Lower lobe of right lung (tissue), 2 donors: ENCODE data around the gene CWC22. TPM values are rescaled to one million over a fixed set of nuclear protein-coding genes. Genes with fewer than 3 reads are reported as not detected.
"Not testable (repeated sequence)": the region's sequence is repeated elsewhere in the genome, so short reads cannot be mapped to it uniquely, and the experiment has no call there.

Source experiments
- ATAC-seq, 2 donors: fragments of 200-7000 bp; cut with Tn5 transposase; one replicate each; pipeline ENCODE4 v1.9.1; 2020 to 2022; ENCODE audit warnings: mild to moderate bottlenecking in 2 of 2, moderate library complexity in 2 of 2
- DNase-seq: peaks from one replicate; pipeline ENCODE4 v3.0.0-alpha.2; 2020
- H3K27ac ChIP-seq: fragments of 200-600 bp; one replicate; pipeline ENCODE4 v1.8.0; 2022
- H3K27me3 ChIP-seq: fragments of 200-600 bp; one replicate; pipeline ENCODE4 v1.8.0; 2022; ENCODE audit warnings: low read depth
- H3K36me3 ChIP-seq: fragments of 200-600 bp; one replicate; pipeline ENCODE4 v1.8.0; 2022; ENCODE audit warnings: mild to moderate bottlenecking
- H3K4me1 ChIP-seq: fragments of 200-600 bp; one replicate; pipeline ENCODE4 v1.8.0; 2022
- H3K4me3 ChIP-seq: fragments of 200-600 bp; one replicate; pipeline ENCODE4 v1.8.0; 2022; ENCODE audit warnings: mild to moderate bottlenecking
- H3K9me3 ChIP-seq: fragments of 200-600 bp; one replicate; pipeline ENCODE4 v1.8.0; 2022
- intact Hi-C: fragments of 100-400 bp; cut with DNase I; formaldehyde crosslinking; loops from one replicate; pipeline ENCODE4 v1.11.0; 2022
- total RNA-seq: library from RNA; stranded (reverse); fragmentation: NEBNext Ultra II Directional; extraction: Animal tissue kit (Norgen Biotek cat#: 25700); gene quantifications from one replicate; pipeline ENCODE4 v1.2.1, GENCODE V29; 2021
- TF ChIP-seq, protein P1 (sequence below): fragments of 200-600 bp; IDR thresholded peaks from one replicate; pipeline ENCODE4 v1.8.0; 2022; ENCODE audit warnings: antibody characterized with exemption, mild to moderate bottlenecking
- donor health status: DM: no; HTN: yes; CAD: no; lungs with severe emphysema.

Gene CWC22
- total RNA-seq, 1 donor from 2014 or later = 17.5 TPM

- DNase-seq = no peak
Observed at GRCh38 chr2:179936654-179937053, 70.4 kb downstream of the CWC22 start.

GRCh38 chr2:179936141-179936540, 71.0 kb downstream of the CWC22 start:
- H3K9me3 ChIP-seq = no peaks in the 10 kb centered on the region
- no peak for ATAC-seq
- no peaks in the 10 kb centered on the region for H3K27me3 ChIP-seq
- TF ChIP-seq, protein P1, sequence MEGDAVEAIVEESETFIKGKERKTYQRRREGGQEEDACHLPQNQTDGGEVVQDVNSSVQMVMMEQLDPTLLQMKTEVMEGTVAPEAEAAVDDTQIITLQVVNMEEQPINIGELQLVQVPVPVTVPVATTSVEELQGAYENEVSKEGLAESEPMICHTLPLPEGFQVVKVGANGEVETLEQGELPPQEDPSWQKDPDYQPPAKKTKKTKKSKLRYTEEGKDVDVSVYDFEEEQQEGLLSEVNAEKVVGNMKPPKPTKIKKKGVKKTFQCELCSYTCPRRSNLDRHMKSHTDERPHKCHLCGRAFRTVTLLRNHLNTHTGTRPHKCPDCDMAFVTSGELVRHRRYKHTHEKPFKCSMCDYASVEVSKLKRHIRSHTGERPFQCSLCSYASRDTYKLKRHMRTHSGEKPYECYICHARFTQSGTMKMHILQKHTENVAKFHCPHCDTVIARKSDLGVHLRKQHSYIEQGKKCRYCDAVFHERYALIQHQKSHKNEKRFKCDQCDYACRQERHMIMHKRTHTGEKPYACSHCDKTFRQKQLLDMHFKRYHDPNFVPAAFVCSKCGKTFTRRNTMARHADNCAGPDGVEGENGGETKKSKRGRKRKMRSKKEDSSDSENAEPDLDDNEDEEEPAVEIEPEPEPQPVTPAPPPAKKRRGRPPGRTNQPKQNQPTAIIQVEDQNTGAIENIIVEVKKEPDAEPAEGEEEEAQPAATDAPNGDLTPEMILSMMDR = no peak
- DNase-seq = no peak
- peaks cover 7% of the 10 kb centered on the region for H3K4me1 ChIP-seq
- intact Hi-C loops = no loop called here
- no peaks in the 10 kb centered on the region for H3K36me3 ChIP-seq
- H3K4me3 ChIP-seq = no peak overlapping the region
- H3K27ac ChIP-seq = no peak overlapping the region

More at GRCh38 chr2:179936654-179937053, 70.4 kb downstream of the CWC22 start:
- no peak for ATAC-seq
- H3K36me3 ChIP-seq = no peaks in the 10 kb centered on the region
- H3K4me3 ChIP-seq = no peak overlapping the region
- H3K27ac ChIP-seq = no peak overlapping the region
- peaks cover 7% of the 10 kb centered on the region for H3K4me1 ChIP-seq
- TF ChIP-seq, protein P1 = peak; percentile 48
- no peaks in the 10 kb centered on the region for H3K27me3 ChIP-seq
- intact Hi-C loops = no loop called here
- H3K9me3 ChIP-seq = no peaks in the 10 kb centered on the region

- Histone ChIP-seq H3K36me3 (no peaks in the 10 kb centered on the region), H3K4me3 (no peak overlapping the region), H3K4me1 (peaks cover 7% of the 10 kb centered on the region), H3K27ac (no peak overlapping the region), H3K9me3 (no peaks in the 10 kb centered on the region), H3K27me3 (no peaks in the 10 kb centered on the region)
- DNase-seq = peak; percentile 61
- intact Hi-C loops = no loop called here
- TF ChIP-seq, protein P1 = no peak
- ATAC-seq = peak; percentile 84 to 88
Observed at GRCh38 chr2:179932786-179933185, 74.3 kb downstream of the CWC22 start.

GRCh38 chr2:179931502-179931901, 75.6 kb downstream of the CWC22 start:
- ATAC-seq = no peak
- intact Hi-C loops = no loop called here
- Histone ChIP-seq H3K36me3 (no peaks in the 10 kb centered on the region), H3K4me3 (no peak overlapping the region), H3K27ac (no peak overlapping the region), H3K4me1 (peaks cover 7% of the 10 kb centered on the region), H3K9me3 (peaks cover 7% of the 10 kb centered on the region), H3K27me3 (no peaks in the 10 kb centered on the region)
- DNase-seq = no peak
- TF ChIP-seq, protein P1 = no peak

DNA sequence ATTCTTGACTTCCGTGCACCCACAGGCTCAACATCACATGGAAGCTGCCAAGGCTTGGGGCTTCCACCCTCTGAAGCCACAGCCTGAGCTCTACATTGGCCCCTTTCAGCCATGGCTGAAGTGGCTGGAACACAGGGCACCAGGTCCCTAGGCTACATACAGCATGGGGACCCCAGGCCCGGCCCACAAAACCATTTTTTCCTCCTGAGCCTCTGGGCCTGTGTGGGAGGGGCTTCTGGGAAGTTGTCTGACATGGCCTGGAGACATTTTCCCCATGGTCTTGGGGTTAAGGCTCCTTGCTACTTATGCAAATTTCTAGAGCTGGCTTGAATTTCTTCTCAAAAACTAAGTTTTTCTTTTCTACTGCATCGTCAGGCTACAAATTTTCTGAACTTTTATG, 77.1 kb downstream of the CWC22 start:
- H3K36me3 ChIP-seq, H3K27me3 ChIP-seq, ATAC-seq, H3K4me3 ChIP-seq, intact Hi-C loops, DNase-seq, H3K4me1 ChIP-seq, H3K27ac ChIP-seq: not testable (repeated sequence)
- peaks cover 15% of the 10 kb centered on the region for H3K9me3 ChIP-seq

- Histone ChIP-seq H3K4me3 (no peak overlapping the region), H3K27me3 (no peaks in the 10 kb centered on the region), H3K4me1 (no peaks in the 10 kb centered on the region), H3K9me3 (peaks cover 15% of the 10 kb centered on the region), H3K27ac (no peak overlapping the region), H3K36me3 (no peaks in the 10 kb centered on the region)
- DNase-seq (no peak), ATAC-seq (no peak)
- TF ChIP-seq, protein P1 = no peak
- intact Hi-C loops = no loop called here
Observed at GRCh38 chr2:179927041-179927440, 80.1 kb downstream of the CWC22 start.
